SKM-1 (cell line): Measurements from ENCODE around the gene RAE1.

Source experiments
- DNase-seq: peaks from one replicate; lab custom pipeline; 2025; ENCODE audit not compliant: unreplicated experiment; lab: John Stamatoyannopoulos, UW

The RAE1 gene

DNA sequence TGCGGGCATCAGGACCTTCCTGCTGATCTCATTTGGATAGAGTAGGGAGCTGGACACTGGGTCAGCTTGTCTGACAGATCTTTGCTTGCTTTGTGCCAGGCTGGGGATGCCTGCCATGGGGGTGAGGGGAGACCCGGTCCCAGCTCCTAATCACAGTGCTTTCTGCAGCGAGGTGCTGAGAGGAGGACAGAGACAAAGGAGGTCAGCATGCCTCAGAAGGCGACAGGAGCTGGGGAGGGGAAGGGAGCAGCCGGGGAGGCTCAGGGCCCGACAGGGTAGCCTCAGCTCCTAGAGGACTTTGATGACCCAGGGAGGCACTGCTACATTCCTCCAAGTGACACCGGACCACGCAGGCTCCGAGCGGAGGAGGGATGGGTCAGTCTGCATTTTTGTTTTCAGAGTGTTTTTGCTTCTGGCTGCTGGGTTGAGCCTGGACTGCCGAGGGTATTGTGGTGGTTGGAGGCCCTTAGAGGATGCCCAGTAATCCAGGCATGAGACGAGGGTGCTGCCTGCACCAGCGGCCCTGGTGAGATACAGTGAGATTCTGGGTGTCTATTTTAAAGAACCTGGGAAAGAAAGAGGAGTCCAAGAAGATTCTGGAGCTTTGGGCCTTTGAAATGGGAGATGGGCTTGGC lies 48.0 kb downstream of the RAE1 start:
- no peak for DNase-seq

GRCh38 chr20:57399587-57400155 lies 48.6 kb downstream of the RAE1 start:
- no peak for DNase-seq

DNA sequence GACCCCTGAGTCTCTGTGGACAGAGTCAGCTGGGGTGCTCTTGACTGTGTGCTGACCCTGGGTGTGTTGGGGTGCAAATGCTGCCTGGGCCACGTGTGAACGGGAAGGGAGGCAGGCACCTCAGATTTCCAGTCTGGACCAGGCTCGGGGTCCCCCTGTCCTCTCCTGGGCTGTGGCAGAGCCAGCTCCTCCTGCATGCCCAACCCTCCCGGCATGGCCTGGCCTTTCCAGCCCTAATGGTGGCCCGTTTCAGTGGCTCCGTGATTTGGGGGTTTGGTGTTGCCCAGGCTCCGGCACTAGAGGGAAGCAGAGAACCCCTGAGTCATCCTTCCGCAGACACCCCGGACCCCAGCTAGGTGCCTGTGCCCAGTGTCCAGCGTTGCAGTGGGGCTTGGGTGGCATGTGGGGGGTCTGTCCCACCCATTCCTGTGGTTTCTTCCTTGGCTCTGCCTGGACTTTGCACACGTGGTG lies 49.2 kb downstream of the RAE1 start:
- DNase-seq, result no peak

DNA sequence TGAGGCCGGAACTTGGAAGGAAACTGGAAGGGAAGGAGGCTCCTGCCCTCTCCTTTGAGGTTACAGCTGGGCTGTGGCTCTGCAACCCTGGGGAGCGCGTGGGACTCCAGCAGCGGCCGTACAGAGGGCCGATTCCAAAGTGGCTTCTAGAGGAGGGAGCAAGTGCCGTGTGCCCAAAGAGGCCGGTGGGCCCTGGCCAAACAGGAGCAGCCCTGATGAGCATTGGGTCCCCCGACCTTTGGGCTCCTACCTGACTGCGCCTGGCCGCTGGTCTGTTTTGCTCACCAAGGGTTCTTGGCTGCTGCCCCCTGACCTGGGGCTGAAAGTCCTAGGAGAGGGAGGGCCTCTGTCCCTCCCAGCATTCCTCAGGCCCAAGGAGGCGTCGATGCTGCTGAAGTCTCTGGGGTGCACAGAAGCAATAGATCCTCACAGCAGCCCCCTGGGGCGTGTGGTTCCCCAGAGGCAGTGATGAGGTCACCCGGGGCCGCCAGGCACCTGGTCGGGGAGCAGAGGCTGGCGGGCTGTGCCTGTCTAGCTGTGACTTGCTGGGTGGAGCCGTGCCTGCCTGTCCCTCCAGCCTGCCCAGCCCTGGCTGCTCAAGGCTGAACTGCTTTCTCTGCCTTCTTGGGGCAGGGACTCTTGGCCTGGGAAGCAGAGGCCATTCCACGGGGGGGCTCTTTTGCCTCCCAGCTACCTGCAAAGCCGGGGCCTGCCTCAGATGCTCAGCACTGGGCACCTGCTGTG lies 49.9 kb downstream of the RAE1 start:
- DNase-seq, result no peak

- DNase-seq, result no peak
These were observed 50.5 kb downstream of the RAE1 start for GRCh38 chr20:57401565-57401918.

DNA sequence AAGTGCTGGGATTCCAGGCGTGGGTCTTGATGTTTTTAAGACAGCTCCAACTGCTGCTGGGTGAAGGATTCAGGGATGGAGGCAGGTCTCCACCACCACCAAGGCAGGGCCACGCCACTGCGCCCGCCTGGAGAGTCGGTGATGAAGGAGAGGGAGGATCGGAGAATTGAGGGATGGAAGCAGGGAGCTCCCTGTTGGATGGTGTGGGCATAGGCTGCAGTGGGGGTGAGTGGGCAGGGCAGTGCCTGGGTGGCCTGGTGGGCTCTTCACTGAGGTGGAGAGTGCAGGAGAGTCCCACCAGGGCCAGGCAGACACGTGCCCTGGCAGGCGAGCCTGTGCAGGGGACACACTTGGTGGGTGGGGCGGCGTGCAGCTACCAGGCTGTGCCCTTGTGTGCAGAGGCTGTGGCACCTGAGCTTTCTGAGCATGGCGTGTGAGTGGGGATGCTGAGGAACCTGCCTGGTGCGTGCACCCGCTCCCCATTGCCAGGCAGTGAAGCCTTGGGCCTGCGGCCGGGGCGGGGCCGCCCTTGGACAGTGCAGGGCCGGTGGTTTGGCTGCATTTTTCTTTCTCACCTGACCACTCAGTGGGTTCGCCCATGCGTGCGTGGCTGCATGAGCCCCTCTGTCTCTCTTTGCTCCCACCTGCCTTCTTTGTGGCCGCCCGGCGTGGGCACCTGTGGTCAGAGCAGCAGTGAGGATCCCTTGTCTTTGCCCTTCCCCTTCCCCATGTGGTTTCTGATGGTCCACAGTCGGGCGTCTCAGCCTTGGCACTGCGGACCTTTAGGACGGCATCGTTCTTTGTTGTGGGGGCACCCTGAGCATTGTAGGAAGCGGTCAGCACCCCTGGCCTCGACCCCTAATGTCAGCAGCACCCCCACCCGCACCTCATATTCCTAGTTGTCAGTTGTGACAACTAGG lies 51.4 kb downstream of the RAE1 start:
- DNase-seq, result no peak

GRCh38 chr20:57403216-57403615 lies 52.2 kb downstream of the RAE1 start:
- no peak for DNase-seq

GRCh38 chr20:57404006-57404405 lies 53.0 kb downstream of the RAE1 start:
- no peak for DNase-seq

GRCh38 chr20:57404419-57405072 lies 53.5 kb downstream of the RAE1 start:
- DNase-seq, result no peak

- DNase-seq, result no peak
These were observed 54.4 kb downstream of the RAE1 start for GRCh38 chr20:57405236-57406016.

- DNase-seq, result no peak
These were observed 56.5 kb downstream of the RAE1 start for GRCh38 chr20:57407541-57407956.

- no peak for DNase-seq
These were observed 57.1 kb downstream of the RAE1 start for GRCh38 chr20:57408131-57408530.

DNA sequence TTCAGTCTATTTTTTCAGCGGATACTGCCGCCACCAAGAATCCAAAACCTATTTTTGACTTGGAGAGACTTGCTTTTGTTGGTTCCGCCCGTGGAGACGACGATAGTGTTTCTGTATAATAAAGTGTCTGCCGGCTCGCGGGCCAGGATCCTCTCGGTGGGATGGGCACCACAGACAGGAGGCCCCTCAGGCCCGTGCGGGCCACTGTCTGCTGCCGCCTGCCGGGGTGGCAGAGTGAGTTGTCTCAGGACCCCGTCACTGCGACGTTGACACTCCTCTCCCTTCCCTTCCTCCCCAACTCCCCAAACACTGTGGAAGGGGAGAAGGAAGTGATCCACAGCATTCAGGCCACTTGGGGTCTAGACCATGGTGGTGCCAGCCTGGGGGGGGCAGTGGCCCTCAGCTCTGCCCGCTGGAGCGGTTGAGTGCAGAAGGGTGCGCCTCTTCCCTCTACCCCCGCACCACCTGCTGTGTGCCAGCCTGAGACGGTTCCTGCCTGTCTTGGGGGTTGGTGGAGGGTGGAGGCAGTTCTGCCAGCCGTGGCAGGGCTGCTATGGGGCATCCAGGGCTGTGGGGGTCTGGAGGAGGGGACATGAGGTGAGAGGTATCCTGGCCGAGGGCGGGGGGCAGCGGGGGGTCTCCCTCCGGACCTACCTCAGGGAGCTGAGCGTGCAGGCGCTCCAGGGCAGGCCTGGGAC lies 57.6 kb downstream of the RAE1 start:
- DNase-seq, result no peak

GRCh38 chr20:57409316-57409671 lies 58.2 kb downstream of the RAE1 start:
- DNase-seq, result no peak

DNA sequence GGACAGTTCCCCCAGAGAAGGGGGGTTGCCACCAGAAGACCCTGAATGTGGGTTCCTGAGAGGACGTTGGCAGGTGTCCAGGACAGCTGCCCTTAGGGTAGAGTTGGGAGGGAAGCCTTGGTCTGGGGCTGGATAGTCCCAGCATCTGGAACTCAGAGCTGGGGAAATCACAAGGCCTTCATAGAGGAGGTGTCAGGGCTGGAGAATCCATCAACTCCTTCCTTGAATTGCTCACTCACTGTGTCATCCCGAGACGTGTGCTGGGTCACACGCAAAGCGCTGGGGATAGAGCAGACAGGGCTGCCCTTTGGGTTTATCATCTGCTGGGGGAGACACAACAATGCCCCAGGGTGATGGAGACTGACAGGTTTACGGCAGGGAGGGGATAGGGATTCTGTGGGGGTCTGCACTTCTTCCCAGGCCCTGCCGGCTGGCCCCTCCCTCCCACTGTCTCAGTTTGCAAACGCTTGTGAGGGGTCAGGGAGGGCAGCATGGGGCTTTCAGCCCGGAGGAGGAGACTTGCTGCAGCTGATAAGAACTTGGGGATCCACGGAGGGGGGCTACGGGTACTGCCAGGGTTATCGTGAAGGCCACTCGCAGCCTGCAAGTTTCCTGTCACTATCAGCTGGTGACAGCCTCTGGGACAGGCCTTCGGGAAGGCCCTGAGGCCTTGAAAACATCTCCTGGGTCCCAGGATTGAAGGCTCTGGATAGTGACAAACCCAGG lies 58.8 kb downstream of the RAE1 start:
- DNase-seq, result no peak

DNA sequence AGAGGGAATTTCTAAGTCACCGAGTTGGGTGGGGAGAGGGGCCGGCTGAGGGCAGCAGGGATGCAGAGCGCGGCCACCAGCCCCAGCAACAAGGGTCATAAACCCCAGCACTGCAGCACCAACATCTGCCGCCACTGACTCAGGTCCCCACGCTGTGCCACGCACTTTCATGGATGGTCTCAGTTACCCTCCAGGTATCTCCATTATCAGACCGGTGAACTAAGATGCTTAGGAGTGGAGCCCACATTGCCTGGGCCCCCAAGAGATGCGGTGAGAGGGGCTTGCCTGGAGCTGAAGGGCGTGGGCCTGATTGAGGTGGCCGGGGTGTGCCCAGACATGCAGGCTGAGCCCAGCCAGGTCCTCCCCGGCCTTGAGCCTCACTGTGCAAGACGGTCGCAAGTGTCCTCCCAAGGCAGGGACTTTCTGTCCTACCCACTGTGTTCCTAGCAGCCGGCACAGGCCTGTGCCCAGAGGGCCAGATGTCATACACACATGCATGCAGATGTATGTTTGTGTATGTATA lies 59.4 kb downstream of the RAE1 start:
- no peak for DNase-seq

DNA sequence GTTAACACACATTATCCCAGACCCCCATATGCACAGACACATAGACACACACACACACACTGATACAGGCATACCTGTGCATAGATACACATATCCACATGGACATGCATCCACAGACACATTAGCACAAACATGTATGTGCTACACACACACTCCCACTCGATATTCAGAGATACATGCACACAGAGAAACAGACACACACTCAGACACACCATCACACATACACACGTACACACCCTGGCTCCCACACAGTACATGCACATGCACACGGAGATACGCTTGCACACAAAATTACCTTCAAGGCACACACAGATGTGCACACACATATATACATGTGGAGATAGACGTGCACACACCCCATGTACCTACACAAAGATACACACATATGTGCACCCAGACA lies 59.9 kb downstream of the RAE1 start:
- no peak for DNase-seq

DNA sequence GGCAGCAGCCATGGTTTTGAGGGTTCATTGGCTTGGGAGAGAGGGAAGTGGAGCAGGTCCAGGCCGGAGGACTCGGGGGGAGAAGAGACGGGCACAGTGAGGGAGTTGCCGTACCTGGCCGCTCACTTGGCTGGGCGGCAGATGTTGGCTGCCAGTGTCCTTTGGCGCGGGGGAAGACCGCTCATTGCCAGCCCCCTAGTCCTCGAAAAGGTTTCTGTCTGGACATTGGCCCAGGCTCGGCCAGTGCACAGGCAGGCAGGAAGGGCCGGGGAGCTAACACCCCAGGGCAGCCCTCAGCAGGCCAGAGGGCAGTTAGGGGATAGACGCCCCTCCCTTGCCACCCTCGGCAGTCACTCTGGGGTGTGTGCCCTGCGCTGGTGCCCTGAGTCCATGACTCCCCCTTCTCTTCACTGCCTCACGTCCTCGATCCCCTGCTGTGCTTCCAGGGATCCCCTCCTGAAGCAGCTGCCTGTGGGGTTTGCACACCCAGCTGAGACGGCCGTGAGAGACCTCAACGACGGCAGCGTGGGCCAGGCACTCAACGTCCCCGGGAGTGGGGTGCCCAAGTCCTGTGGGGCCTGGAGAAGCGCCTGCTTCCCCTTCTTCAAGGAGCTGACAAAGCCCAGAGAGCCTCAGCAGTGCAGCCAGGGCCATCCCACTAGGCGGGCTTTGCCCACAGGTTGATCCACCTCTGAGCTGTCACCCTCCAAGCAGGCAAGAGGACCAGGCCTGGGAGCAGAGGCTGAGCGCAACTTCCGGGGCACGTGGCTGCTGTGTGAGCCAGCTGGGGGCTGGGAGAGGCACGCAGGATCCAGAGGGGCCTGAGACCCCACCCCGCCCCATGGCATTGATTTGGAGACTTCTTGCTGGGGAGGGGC lies 60.6 kb downstream of the RAE1 start:
- no peak for DNase-seq
